ENCODE measurements around the gene CGN. TPM values are rescaled to one million over a fixed set of nuclear protein-coding genes. Genes with fewer than 3 reads are reported as not detected.

The CGN gene
- total RNA-seq, 8 experiments from 2014 or later: 0.20 to 4.4 (median 1.6) TPM

DNA sequence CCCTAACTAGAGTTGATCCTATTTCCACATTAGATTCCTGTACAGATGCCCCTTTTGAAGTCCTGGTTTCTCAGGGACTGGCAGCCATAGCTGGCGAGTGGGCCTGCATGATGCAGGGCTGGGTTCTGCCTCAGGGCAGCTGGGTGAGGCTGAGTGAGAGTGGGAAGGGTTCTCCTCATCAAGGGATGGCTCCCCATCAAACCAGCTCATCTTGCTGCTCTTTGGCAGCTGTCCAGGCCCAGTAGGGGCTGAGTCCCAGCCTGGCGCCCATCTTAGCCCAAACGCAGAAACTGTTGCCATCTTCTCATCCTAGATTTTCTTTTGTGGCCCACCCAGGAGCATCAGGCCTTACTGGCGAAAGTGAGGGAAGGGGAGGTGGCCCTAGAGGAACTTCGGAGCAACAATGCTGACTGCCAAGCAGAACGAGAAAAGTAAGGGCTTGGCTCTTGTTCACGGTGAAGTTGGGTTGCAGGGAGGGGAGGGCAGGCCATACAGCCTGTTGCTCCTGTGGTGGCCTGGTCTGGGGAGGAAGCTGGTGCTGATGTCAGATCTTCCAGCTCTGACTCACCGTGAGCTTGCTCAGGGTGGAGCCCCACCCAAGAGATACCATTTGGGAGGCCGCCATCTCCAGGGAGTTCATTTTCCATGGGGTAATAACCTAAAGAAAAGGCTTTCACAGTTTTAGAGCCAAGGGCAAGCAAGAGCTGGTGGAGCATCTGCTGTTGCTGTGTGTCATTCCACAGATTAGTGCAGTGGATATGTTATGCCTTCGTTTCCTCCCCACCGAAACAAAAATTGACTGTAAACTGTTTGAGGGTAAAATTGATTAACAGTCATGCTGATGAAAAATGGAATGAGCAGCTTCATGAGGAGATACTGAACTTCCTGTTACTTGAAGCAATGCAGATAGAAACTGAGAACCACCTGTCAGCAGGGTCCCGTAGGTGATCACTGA, 63.7 kb downstream of the CGN start:
- ATAC-seq (replicated peaks in 6 of 8): peak in 3 of 8 experiments; percentile 58 to 100 (median 99)

DNA sequence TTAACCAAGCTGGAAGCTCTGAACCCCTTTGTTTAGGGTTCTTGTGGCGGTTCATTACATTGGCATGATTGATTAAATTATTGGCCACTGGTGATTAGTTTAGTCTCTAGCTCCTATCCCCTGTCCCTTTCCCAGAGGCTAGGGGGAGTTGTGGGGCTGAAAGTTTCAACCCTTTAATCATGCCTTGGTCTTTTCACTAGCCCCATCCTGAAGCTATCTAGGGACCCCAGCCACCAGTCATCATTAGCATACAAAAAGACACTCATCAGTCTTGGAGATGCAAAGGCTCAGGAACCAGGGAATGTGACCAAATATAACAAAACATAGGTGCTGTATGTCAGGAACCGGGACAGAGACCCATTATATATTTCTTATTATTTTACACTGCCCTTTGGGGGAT, 66.0 kb downstream of the CGN start:
- ATAC-seq (replicated peaks in 6 of 8): no peak
- 71 to 100% (median 80%) methylated on average over 1 to 2 of the region's 2 CpGs; no CpG with 5 or more reads in 4 of the 10 experiments for WGBS, 10 experiments
- Histone ChIP-seq H3K4me3 (no peak overlapping the region), H3K4me1 (replicated peaks in 1 of 2) (no peaks in the 10 kb centered on the region), H3K27ac (no peak overlapping the region)
- in situ Hi-C loops (cut with MboI; ENCODE audit: low pct_unique_long_range_greater_than_20kb in 2 of 9, low sequenced_read_pairs in 9 of 9, unreplicated experiment in 9 of 9): loop anchor here in 1 of 9 experiments (25.0 kb wide), 1 partner anchor 160 kb away; no protein-coding TSS in a partner anchor

More for the DNA sequence above, 63.7 kb downstream of the CGN start:
- H3K27ac ChIP-seq: no peak overlapping the region
- in situ Hi-C loops (cut with MboI; ENCODE audit: low pct_unique_long_range_greater_than_20kb in 2 of 9, low sequenced_read_pairs in 9 of 9, unreplicated experiment in 9 of 9): loop anchor here in 1 of 9 experiments (25.0 kb wide), 1 partner anchor 162 kb away; no protein-coding TSS in a partner anchor
- no peak overlapping the region for H3K4me3 ChIP-seq
- WGBS, 10 experiments: 48 to 100% (median 93%) methylated on average over 2 to 12 of the region's 12 CpGs; no CpG with 5 or more reads in 2 of the 10 experiments
- H3K4me1 ChIP-seq (replicated peaks in 1 of 2): no peaks in the 10 kb centered on the region

DNA sequence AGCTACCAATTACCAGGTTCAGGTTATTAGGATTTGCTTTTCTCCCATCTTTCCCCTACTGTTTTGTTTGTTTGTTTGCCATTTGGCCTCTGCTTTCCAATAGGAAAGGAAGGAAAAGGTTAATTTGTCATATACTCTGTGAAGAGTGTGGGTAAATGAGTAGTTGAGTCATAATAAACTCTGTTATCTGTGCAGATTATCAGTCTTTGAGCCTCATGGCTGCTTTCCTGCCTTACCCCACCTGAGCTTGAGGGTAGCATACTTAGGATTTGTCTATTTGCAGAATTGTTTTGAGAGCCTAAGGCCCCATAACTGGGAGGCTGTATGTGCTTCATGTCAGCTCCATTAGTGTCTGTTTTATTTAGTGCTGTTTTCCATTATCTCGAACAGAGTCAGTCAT, 67.8 kb downstream of the CGN start:
- in situ Hi-C loops (cut with MboI; ENCODE audit: low pct_unique_long_range_greater_than_20kb in 2 of 9, low sequenced_read_pairs in 9 of 9, unreplicated experiment in 9 of 9): loop anchor here in 1 of 9 experiments (25.0 kb wide), 1 partner anchor 158 kb away; no protein-coding TSS in a partner anchor
- WGBS, 10 experiments: 100% methylated on average over 1 of the region's 1 CpG; no CpG with 5 or more reads in 3 of the 10 experiments
- ATAC-seq (replicated peaks in 6 of 8): no peak
- Histone ChIP-seq H3K4me3 (no peak overlapping the region), H3K27ac (no peak overlapping the region), H3K4me1 (replicated peaks in 1 of 2) (no peaks in the 10 kb centered on the region)

DNA sequence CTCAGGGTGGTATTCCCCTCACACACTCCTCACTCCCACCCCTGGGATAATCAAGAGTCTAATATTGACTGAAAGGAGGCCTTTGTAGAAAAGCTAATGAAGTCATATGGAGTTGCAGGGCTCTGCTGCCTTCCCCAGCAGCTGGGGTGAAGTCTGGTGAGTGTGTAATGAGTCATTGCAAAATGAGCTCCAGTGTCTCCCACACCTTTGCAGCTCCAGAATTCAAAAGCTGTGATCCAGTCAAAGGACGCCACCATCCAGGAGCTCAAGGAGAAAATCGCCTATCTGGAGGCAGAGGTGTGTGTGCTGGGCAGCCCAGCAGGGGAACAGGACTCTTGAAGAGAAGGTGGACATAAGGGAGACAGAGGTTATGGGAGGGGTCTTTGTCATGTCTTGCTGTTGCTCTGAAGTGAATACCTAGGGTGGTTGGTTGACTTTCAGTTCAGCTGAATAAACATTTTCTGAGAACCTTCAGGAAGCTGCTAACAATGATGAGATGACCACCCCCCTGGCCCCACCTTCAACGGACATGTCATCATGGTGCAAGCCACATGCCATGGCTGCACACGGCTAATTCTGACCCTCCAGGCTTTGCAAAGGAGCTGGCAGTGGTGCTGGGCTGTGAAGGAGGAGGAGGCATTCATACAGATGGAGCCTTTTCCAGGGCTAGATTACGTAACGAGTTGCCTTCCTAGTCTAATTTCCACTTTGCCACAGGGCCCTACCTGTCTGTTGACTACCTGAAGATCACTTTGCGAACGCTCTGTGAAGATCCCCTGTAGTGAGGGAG, 68.4 kb downstream of the CGN start:
- no peaks in the 10 kb centered on the region for H3K4me1 ChIP-seq (replicated peaks in 1 of 2)
- no peak overlapping the region for H3K4me3 ChIP-seq
- H3K27ac ChIP-seq: no peak overlapping the region
- 56 to 100% (median 78%) methylated on average over 1 to 6 of the region's 8 CpGs; no CpG with 5 or more reads in 2 of the 10 experiments for WGBS, 10 experiments
- in situ Hi-C loops (cut with MboI; ENCODE audit: low pct_unique_long_range_greater_than_20kb in 2 of 9, low sequenced_read_pairs in 9 of 9, unreplicated experiment in 9 of 9): loop anchor here in 1 of 9 experiments (25.0 kb wide), 1 partner anchor 158 kb away; no protein-coding TSS in a partner anchor
- peak in 2 of 8 experiments; percentile 17 to 22 for ATAC-seq (replicated peaks in 6 of 8)

DNA sequence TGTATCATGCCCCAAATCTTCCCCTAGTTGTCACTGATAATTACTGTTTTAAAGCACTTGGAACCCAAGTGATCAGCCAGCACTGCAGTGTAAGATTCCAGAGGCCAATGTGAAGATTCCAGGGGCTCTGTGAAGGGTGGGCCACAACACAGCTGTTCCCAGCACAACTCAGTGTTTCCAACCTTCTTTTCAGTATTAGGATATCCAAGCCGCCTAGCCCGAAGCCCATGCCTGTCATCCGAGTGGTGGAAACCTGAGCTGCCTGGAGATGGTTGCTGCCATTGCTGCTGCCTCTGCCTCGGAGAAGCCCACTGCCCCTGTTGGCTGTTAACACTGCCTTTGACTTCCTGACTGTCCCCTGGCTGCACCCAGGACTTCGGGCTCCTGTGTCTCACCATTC, 70.3 kb downstream of the CGN start:
- in situ Hi-C loops (cut with MboI; ENCODE audit: low pct_unique_long_range_greater_than_20kb in 2 of 9, low sequenced_read_pairs in 9 of 9, unreplicated experiment in 9 of 9): loop anchor here in 1 of 9 experiments (25.0 kb wide), 1 partner anchor 156 kb away; no protein-coding TSS in a partner anchor
- WGBS, 10 experiments: 67 to 100% (median 91%) methylated on average over 1 to 5 of the region's 5 CpGs; no CpG with 5 or more reads in 6 of the 10 experiments
- no peak for ATAC-seq (replicated peaks in 6 of 8)
- Histone ChIP-seq H3K27ac (no peak overlapping the region), H3K4me1 (replicated peaks in 1 of 2) (no peaks in the 10 kb centered on the region), H3K4me3 (no peak overlapping the region)

DNA sequence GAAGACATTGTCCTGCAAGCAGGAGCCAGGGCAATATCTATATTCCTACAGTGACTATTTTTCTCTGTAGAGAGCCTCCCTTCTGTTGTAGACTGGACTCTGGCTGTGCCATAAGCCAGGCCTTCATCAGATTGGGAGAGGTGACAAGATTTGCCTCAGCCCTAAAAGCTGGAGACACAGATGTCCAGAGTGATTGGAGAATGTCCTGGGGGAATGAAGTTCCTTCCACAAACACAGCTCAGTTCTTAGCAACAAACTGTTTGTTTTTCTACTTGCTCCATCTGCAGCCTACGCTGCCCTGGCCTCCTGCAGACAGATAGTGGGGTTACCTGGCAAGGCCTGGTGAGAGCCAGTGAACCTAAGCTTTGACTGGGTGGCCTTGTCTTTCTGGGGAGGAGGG, 70.7 kb downstream of the CGN start:
- ATAC-seq (replicated peaks in 6 of 8): peak in 3 of 8 experiments; percentile 38 to 41 (median 39)
- no peak overlapping the region for H3K27ac ChIP-seq
- in situ Hi-C loops (cut with MboI; ENCODE audit: low pct_unique_long_range_greater_than_20kb in 2 of 9, low sequenced_read_pairs in 9 of 9, unreplicated experiment in 9 of 9): loop anchor here in 1 of 9 experiments (25.0 kb wide), 1 partner anchor 155 kb away; no protein-coding TSS in a partner anchor
- H3K4me3 ChIP-seq: no peak overlapping the region
- 80 to 100% (median 94%) methylated on average over 1 of the region's 1 CpG; no CpG with 5 or more reads in 4 of the 10 experiments for WGBS, 10 experiments
- H3K4me1 ChIP-seq (replicated peaks in 1 of 2): no peaks in the 10 kb centered on the region

DNA sequence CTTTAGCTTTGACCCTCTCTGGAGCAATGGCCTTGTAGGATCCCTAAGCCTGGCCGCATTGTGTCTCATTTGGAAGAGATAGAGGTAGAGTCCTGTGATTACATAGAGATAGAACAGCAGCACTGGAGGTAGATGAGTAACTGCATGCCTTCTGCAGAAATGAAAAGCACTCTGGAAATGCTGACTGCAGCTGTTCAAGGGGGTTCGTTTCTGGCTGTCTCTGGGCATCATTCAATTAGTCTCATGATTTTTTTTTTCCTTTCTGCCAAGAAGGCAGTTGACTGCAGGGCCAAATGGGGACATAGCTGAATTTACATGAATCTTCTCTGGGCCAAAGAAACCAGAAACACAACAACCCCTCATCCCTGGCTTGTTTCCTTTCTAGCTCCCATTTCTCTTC, 72.6 kb downstream of the CGN start:
- in situ Hi-C loops (cut with MboI; ENCODE audit: low pct_unique_long_range_greater_than_20kb in 2 of 9, low sequenced_read_pairs in 9 of 9, unreplicated experiment in 9 of 9): loop anchor here in 1 of 9 experiments (25.0 kb wide), 1 partner anchor 154 kb away; no protein-coding TSS in a partner anchor
- ATAC-seq (replicated peaks in 6 of 8): no peak

DNA sequence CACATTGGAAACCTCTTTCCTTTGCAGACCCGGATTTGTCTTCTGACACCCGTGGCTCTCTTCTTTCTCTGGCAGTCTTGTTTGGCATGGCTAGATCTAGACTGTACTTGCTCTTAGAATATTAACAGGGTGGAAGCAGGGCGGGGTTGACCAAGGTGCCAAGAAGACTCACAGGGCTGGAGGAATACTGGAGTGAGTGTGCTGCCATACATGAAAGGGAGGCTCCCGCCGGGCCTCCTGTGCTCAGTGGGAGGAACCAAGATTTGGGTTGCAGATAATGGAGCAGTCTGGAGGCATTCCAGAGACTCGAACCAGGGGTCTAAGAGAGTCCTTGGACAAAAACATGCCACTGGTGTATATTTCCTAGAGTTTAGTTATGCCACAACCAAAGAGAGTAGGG, 73.1 kb downstream of the CGN start:
- ATAC-seq (replicated peaks in 6 of 8): peak in 3 of 8 experiments; percentile 23 to 80 (median 75)
- H3K27ac ChIP-seq: no peak overlapping the region
- 24 to 92% (median 73%) methylated on average over 1 to 6 of the region's 6 CpGs; no CpG with 5 or more reads in 1 of the 10 experiments for WGBS, 10 experiments

More for the DNA sequence above, 72.6 kb downstream of the CGN start:
- Histone ChIP-seq H3K4me3 (no peak overlapping the region), H3K4me1 (replicated peaks in 1 of 2) (no peaks in the 10 kb centered on the region), H3K27ac (no peak overlapping the region)
- WGBS, 10 experiments: 0 to 79% (median 44%) methylated on average over 1 to 2 of the region's 2 CpGs; no CpG with 5 or more reads in 2 of the 10 experiments

DNA sequence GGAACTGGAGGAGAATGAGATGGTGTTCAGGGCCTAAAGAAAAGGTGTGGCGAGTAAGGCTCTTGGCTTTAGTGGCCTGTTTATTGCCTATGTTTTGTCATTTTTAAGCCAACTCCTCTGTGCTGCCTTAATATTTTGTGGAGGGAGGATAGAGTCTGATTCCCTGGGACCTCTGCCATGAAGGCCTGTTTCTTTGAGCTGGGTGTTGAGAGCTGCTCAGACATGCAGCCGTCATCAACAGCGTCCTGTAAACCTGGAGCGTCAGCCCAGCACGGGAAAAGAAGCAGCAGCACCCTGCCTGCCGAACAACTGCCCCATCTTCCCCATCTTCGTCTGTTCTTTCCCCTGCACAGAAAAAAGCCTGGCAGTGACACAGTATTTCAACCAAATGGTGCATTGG, 73.6 kb downstream of the CGN start:
- no peak for ATAC-seq (replicated peaks in 6 of 8)
- 60 to 100% (median 80%) methylated on average over 1 to 7 of the region's 7 CpGs for WGBS, 10 experiments
- H3K4me3 ChIP-seq: no peak overlapping the region
- H3K4me1 ChIP-seq (replicated peaks in 1 of 2): no peaks in the 10 kb centered on the region
- in situ Hi-C loops (cut with MboI; ENCODE audit: low pct_unique_long_range_greater_than_20kb in 2 of 9, low sequenced_read_pairs in 9 of 9, unreplicated experiment in 9 of 9): loop anchor here in 1 of 9 experiments (25.0 kb wide), 1 partner anchor 153 kb away; no protein-coding TSS in a partner anchor
- H3K27ac ChIP-seq: no peak overlapping the region

More for the DNA sequence above, 73.1 kb downstream of the CGN start:
- in situ Hi-C loops (cut with MboI; ENCODE audit: low pct_unique_long_range_greater_than_20kb in 2 of 9, low sequenced_read_pairs in 9 of 9, unreplicated experiment in 9 of 9): loop anchor here in 1 of 9 experiments (25.0 kb wide), 1 partner anchor 153 kb away; no protein-coding TSS in a partner anchor
- Histone ChIP-seq H3K4me1 (replicated peaks in 1 of 2) (no peaks in the 10 kb centered on the region), H3K4me3 (no peak overlapping the region)

DNA sequence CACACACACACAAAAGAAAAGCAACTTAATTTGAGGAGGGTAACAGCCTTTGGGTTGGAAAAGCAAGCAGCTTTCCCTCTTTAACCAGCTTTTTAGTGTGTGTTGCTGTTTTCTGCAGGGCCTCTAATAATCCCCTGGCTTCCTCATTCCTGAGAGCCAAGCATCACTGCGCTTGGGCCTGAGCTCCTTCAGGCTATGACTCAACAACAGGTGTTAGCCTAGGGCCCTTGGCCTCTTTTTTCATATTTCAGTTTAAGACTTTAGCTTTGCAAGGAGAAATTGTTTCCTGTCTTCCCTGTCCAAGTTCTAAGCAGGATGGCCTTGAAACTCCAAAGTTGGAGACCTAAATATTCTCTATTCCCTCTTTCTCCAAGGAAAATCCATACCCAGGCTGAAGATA, 74.4 kb downstream of the CGN start:
- WGBS, 10 experiments: 40 to 67% methylated on average over 1 of the region's 1 CpG; no CpG with 5 or more reads in 8 of the 10 experiments
- Histone ChIP-seq H3K4me1 (replicated peaks in 1 of 2) (no peaks in the 10 kb centered on the region), H3K4me3 (no peak overlapping the region), H3K27ac (no peak overlapping the region)
- in situ Hi-C loops (cut with MboI; ENCODE audit: low pct_unique_long_range_greater_than_20kb in 2 of 9, low sequenced_read_pairs in 9 of 9, unreplicated experiment in 9 of 9): loop anchor here in 1 of 9 experiments (25.0 kb wide), 1 partner anchor 152 kb away; no protein-coding TSS in a partner anchor
- ATAC-seq (replicated peaks in 6 of 8): peak in 3 of 8 experiments; percentile 60 to 78 (median 63)
